ENCODE measurements around the gene ODC1. TPM values are rescaled to one million over a fixed set of nuclear protein-coding genes. Genes with fewer than 3 reads are reported as not detected.

Gene ODC1
- total and polyA plus RNA-seq, 2 of the 4 experiments (the other 2 are of a cell fraction), result 117 to 204 TPM

DNA sequence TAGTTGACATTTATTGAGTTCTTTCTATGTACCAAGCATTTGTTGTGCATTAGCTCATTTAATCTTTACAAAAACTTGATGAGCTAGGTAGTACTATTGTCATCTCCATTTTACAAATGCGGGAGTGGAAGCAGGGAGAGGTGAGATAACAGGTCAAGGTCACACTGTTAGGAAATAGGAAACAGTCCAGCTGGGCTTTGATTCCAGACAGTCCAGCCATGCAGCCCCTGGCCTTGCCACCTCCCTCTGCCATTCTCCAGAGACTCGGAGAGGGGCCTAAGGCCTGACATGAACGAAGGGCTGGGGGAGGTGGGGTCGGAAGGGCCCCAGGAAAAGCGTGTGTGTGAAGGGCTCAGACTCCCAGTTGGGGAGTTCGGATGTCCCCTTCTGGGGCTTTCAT is 55.6 kb downstream of the ODC1 start:
- WGBS, 2 experiments (ENCODE audit: extremely low coverage in 2 of 2, insufficient read length in 1 of 2), result no CpG with 5 or more reads among the region's 6 CpGs
- ChIA-PET CTCF (no interaction called here), POLR2A (ENCODE audit: unreplicated experiment) (no interaction called here)
- Histone ChIP-seq H3K4me2 (ENCODE audit: low read depth, low read length) (no peak overlapping the region), H3K9me3 (ENCODE audit: control insufficient read depth, insufficient read depth, low read length) (no peaks in the 10 kb centered on the region), H3K9ac (ENCODE audit: low read depth, low read length) (no peak overlapping the region), H2AK5ac (ENCODE audit: low read depth, low read length) (no peak overlapping the region), H2BK120ac (ENCODE audit: low read depth, low read length) (no peak overlapping the region), H3K14ac (replicated peaks; ENCODE audit: low read depth, low read length) (no peak overlapping the region), H4K8ac (ENCODE audit: low read depth in 2 of 2, low read length in 2 of 2) (no peak overlapping the region), H2BK15ac (ENCODE audit: low read depth, low read length) (no peak overlapping the region), H3K56ac (ENCODE audit: extremely low read depth, insufficient read depth, low read length) (no peak overlapping the region), H3K36me3 (ENCODE audit: control insufficient read depth, insufficient read depth, low read length) (no peaks in the 10 kb centered on the region), H3K4ac (ENCODE audit: low read depth, low read length) (no peak overlapping the region), H4K20me1 (ENCODE audit: insufficient read depth, low read length) (peaks cover 9% of the 10 kb centered on the region), H3K4me3 (ENCODE audit: insufficient read depth, low read depth, low read length) (no peak overlapping the region), H2AFZ (replicated peaks; ENCODE audit: low read length, poor library complexity) (no peak overlapping the region), H3K23ac (ENCODE audit: low read depth, low read length) (no peak overlapping the region), H2AK9ac (replicated peaks; ENCODE audit: low read depth, low read length, poor library complexity) (no peak overlapping the region), H4K91ac (ENCODE audit: insufficient read depth, low read depth, low read length) (no peak overlapping the region), H2BK5ac (ENCODE audit: low read depth, low read length, poor library complexity, severe bottlenecking) (no peak overlapping the region), H3K27me3 (ENCODE audit: control insufficient read depth, insufficient read depth, low read length) (no peaks in the 10 kb centered on the region), H4K5ac (ENCODE audit: low read depth, low read length) (no peak overlapping the region), H3K18ac (ENCODE audit: low read depth, low read length) (no peak overlapping the region), H3K27ac (ENCODE audit: insufficient read depth, low read length) (no peak overlapping the region), H3K4me1 (ENCODE audit: control insufficient read depth, insufficient read depth, low read length) (peaks cover 10% of the 10 kb centered on the region), H3K9me1 (ENCODE audit: insufficient read depth, low read length) (peaks cover 16% of the 10 kb centered on the region), H3K79me1 (ENCODE audit: low read depth in 1 of 2, low read length in 2 of 2) (peaks cover 5 to 16% of the 10 kb centered on the region in 2 experiments; a peak in 3 of 4 replicates), H2BK20ac (ENCODE audit: low read depth, low read length) (no peak overlapping the region)
- TF ChIP-seq CHD1 (IDR thresholded peaks at IDR 0.05; ENCODE audit: low read depth, low read length) (no peak), ELK1 (IDR thresholded peaks at IDR 0.05; ENCODE audit: borderline replicate concordance, low read depth, low read length) (no peak), POLR2A (IDR thresholded peaks at IDR 0.05; ENCODE audit: low read depth, low read length) (no peak), BHLHE40 (IDR thresholded peaks at IDR 0.05; ENCODE audit: low read depth, low read length) (no peak)
- in situ Hi-C loops (cut with MboI; ENCODE audit: low sequenced_read_pairs), result no loop called here
- BruUV-seq (replicated peaks), result no TSS peak
- dilution Hi-C loops (cut with HindIII; ENCODE audit: low sequenced_read_pairs, unreplicated experiment), result no loop called here
- DNase-seq, result no peak
- intact Hi-C loops (cut with micrococcal nuclease), result no loop called here
- no peak for ATAC-seq (ENCODE audit: low read depth)

All from IMR-90 (cell line).